ENCODE results near the gene PRDX5.

GRCh38 chr11:64333556-64333955 lies 15.6 kb downstream of the PRDX5 start:
- TF ChIP-seq POLR2AphosphoS5 (IDR thresholded peaks at IDR 0.05; ENCODE audit: borderline replicate concordance, low read depth, low read length) (no peak), EZH2 (IDR thresholded peaks at IDR 0.05) (no peak), FOXP2 (optimal IDR thresholded peaks at IDR 0.05; ENCODE audit: control extremely low read depth, extremely low read length, insufficient read depth) (no peak)

All from SK-N-MC (cell line).